Glutamatergic neuron (in vitro differentiated cells): ENCODE measurements around the gene JADE1. TPM values are rescaled to one million over a fixed set of nuclear protein-coding genes. Genes with fewer than 3 reads are reported as not detected.

Experiments
- DNase-seq: peaks from one replicate; pipeline ENCODE4 v3.0.0; 2022
- H3K27ac Mint-ChIP-seq: one replicate; pipeline ENCODE4 v1.8.0; 2020; ENCODE audit warnings: mild to moderate bottlenecking, mixed read lengths, inconsistent platforms; ENCODE audit not compliant: unreplicated experiment
- H3K27me3 Mint-ChIP-seq: one replicate; pipeline ENCODE4 v1.8.0; 2020; ENCODE audit warnings: mild to moderate bottlenecking, moderate library complexity, mixed read lengths, inconsistent platforms; ENCODE audit not compliant: unreplicated experiment
- H3K36me3 Mint-ChIP-seq: one replicate; pipeline ENCODE4 v1.8.0; 2020; ENCODE audit warnings: mild to moderate bottlenecking, mixed read lengths, inconsistent platforms; ENCODE audit not compliant: unreplicated experiment
- H3K4me1 Mint-ChIP-seq: one replicate; pipeline ENCODE4 v1.8.0; 2020; ENCODE audit warnings: mild to moderate bottlenecking, low read depth, mixed read lengths, inconsistent platforms; ENCODE audit not compliant: unreplicated experiment
- H3K4me3 Mint-ChIP-seq: one replicate; pipeline ENCODE4 v1.8.0; 2020; ENCODE audit warnings: mild to moderate bottlenecking, mixed read lengths, inconsistent platforms; ENCODE audit not compliant: unreplicated experiment
- H3K9me3 Mint-ChIP-seq: one replicate; pipeline ENCODE4 v1.8.0; 2020; ENCODE audit warnings: mild to moderate bottlenecking, moderate library complexity, mixed read lengths, inconsistent platforms; ENCODE audit not compliant: unreplicated experiment
- total RNA-seq: library from RNA; stranded (reverse); fragmentation: NEBNext Ultra II Directional; extraction: Animal tissue kit (Norgen Biotek cat#: 25700); gene quantifications from one replicate; pipeline ENCODE4 v1.2.1, GENCODE V29; 2021; ENCODE audit not compliant: unreplicated experiment
- TF ChIP-seq, protein P1 (sequence below): fragments of 200-600 bp; sonication (generic); IDR thresholded peaks from one replicate; pipeline ENCODE4 v1.5.0; 2021; ENCODE audit not compliant: partially characterized antibody, unreplicated experiment

JADE1 gene
- total RNA-seq, 1 donor from 2014 or later = 9.1 TPM

DNA sequence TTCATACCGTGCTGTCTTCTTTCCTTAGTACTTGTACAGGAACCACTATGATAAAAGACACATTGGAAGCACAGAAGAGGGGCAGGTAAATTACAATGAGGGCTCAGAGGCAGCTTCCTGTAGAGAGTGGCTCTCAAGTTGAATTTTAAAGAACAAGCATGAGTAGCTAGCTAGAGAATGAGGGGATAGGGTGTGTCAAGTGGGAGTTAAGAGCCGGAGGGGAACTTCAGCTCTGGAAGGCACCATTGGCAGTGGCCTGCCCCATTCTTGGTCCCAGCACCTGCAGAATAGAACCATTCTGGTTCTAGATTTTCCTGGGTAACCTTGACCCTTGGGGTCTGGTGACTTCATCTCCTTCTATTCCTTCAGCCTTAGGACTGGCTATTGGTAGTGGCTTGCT is 34.0 kb upstream of the JADE1 start:
- TF ChIP-seq, protein P1, sequence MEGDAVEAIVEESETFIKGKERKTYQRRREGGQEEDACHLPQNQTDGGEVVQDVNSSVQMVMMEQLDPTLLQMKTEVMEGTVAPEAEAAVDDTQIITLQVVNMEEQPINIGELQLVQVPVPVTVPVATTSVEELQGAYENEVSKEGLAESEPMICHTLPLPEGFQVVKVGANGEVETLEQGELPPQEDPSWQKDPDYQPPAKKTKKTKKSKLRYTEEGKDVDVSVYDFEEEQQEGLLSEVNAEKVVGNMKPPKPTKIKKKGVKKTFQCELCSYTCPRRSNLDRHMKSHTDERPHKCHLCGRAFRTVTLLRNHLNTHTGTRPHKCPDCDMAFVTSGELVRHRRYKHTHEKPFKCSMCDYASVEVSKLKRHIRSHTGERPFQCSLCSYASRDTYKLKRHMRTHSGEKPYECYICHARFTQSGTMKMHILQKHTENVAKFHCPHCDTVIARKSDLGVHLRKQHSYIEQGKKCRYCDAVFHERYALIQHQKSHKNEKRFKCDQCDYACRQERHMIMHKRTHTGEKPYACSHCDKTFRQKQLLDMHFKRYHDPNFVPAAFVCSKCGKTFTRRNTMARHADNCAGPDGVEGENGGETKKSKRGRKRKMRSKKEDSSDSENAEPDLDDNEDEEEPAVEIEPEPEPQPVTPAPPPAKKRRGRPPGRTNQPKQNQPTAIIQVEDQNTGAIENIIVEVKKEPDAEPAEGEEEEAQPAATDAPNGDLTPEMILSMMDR = no peak
- no peak overlapping the region for H3K27ac Mint-ChIP-seq
- peaks cover 1% of the 10 kb centered on the region for H3K27me3 Mint-ChIP-seq
- H3K4me1 Mint-ChIP-seq = no peaks in the 10 kb centered on the region
- no peak for DNase-seq
- H3K9me3 Mint-ChIP-seq = peaks cover 2% of the 10 kb centered on the region
- H3K36me3 Mint-ChIP-seq = no peaks in the 10 kb centered on the region
- H3K4me3 Mint-ChIP-seq = no peak overlapping the region

DNA sequence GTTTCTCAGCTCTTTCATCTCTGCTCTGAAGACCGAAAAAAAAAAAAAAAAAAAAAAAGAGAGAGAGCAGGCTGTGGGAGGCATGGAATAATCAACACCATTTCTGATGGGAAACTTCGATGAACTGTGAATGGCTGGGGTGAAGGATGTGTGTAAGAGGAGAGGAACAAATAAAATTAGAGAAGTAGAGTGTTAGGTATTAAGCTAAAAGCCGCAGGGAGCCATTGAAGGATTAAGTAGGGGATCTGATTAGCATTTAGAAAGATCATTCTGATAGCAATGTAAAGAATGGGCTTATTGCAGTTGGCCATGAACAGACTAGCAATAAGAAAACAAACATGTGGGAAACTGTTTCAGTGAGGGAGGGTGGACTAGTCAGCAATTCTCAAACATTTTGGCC is 33.6 kb upstream of the JADE1 start:
- TF ChIP-seq, protein P1 = no peak
- no peak for DNase-seq
- H3K27ac Mint-ChIP-seq = no peak overlapping the region
- H3K9me3 Mint-ChIP-seq = peaks cover 2% of the 10 kb centered on the region
- no peak overlapping the region for H3K4me3 Mint-ChIP-seq
- H3K27me3 Mint-ChIP-seq = peaks cover 1% of the 10 kb centered on the region
- no peaks in the 10 kb centered on the region for H3K36me3 Mint-ChIP-seq
- no peaks in the 10 kb centered on the region for H3K4me1 Mint-ChIP-seq

DNA sequence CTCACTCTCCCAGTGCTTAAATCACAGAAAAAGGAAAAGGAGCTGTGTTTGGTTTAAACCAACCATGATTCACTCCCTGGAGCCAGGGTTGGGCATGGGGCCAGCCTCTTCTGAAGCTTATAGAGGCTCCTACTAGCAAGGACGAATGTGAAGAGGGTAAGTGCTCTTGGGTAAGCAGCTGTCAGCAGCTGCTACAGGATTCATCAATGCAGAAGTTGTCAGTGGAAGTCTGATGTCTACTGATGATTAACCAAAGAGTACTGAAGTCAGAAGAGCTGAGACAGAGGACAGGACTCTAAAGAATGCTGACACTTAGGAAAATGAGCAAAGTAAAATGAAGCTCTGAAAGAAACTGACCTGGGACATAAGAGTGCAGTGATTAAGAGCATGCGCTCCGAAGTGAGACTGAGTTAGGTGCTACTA is 32.7 kb upstream of the JADE1 start:
- peaks cover 1% of the 10 kb centered on the region for H3K27me3 Mint-ChIP-seq

DNA sequence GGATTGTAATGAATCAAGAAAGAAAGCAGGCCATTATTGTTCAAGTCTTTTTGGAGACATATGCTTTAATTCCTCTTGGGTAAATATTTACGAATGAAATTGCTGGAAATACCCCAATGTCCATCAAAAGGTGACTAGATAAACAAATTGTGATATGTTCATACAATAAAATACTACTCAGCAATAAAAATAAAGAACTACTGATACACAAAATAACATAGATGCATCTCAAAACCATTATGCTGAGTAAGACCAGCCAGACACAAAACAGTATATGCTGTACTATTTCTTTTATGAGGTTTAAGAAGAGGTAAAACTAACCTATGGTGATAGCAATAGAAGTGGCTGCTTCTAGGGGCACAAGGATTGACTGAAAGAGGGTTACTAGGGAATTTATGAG is 28.8 kb upstream of the JADE1 start:
- H3K27me3 Mint-ChIP-seq = peaks cover 1% of the 10 kb centered on the region
- DNase-seq = no peak
- H3K4me3 Mint-ChIP-seq = no peak overlapping the region
- no peak overlapping the region for H3K27ac Mint-ChIP-seq
- TF ChIP-seq, protein P1 = no peak
- no peaks in the 10 kb centered on the region for H3K36me3 Mint-ChIP-seq
- peaks cover 2% of the 10 kb centered on the region for H3K9me3 Mint-ChIP-seq
- H3K4me1 Mint-ChIP-seq = no peaks in the 10 kb centered on the region

More for the DNA sequence above, 32.7 kb upstream of the JADE1 start:
- DNase-seq = no peak
- Mint-ChIP-seq H3K36me3 (no peaks in the 10 kb centered on the region), H3K27ac (no peak overlapping the region), H3K4me1 (no peaks in the 10 kb centered on the region), H3K9me3 (peaks cover 2% of the 10 kb centered on the region), H3K4me3 (no peak overlapping the region)
- TF ChIP-seq, protein P1 = no peak

DNA sequence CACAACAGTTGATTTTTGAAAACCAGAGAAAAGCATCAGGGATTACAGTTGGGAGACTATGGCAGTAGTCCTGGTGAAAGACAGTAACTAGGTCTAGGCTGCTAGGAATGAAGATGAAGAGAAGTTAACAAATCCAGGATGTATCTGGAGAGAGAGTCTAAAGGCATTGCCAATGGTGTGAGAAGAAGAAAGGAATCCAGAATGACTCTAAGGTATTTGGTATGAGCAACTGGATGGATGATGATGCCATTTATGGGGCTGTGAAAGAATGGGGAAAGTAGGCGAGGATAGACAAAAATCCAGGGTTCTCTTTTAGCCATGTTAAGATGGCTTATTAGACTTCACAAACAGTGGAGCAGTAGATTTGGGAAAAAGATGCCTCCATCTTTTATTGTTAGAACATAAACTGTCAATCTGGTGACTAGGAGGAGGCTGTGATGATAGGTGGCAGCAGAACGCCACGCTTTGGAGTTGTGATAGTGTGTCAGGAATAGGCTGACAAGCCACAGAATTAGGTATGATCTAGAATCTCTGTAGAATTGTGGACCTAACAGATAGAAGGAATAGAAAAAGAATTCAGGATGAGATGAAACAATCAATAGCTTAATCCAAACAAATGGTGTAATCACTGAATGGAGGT is 27.3 kb upstream of the JADE1 start:
- DNase-seq = no peak
- no peaks in the 10 kb centered on the region for H3K36me3 Mint-ChIP-seq

More for the DNA sequence above, 27.3 kb upstream of the JADE1 start:
- Mint-ChIP-seq H3K27me3 (no peaks in the 10 kb centered on the region), H3K4me3 (no peak overlapping the region), H3K9me3 (no peaks in the 10 kb centered on the region), H3K4me1 (no peaks in the 10 kb centered on the region), H3K27ac (no peak overlapping the region)
- TF ChIP-seq, protein P1 = no peak
